ENCODE results near the gene POLN. TPM values are rescaled to one million over a fixed set of nuclear protein-coding genes. Genes with fewer than 3 reads are reported as not detected.

Gene POLN
- total RNA-seq, 1 experiment from 2014 or later: 3.5 TPM

GRCh38 chr4:2092669-2093053 is 149.3 kb downstream of the POLN start:
- ATAC-seq: no peak
- Mint-ChIP-seq H3K27me3 (ENCODE audit: low read depth) (peaks cover 9% of the 10 kb centered on the region; the same call in 1 of the 2 replicates), H3K4me1 (no peaks in the 10 kb centered on the region), H3K27ac (no peak overlapping the region), H3K9me3 (peaks cover 9% of the 10 kb centered on the region), H3K4me3 (no peak overlapping the region), H3K36me3 (peaks cover 7% of the 10 kb centered on the region)
- POLR2A ChIA-PET: interaction anchor here (0.7 kb wide), 1 partner anchor 247 kb away, joined by 3 read pairs; no protein-coding TSS in a partner anchor
- TF ChIP-seq IRF2 (CRISPR knock-in tag; IDR thresholded peaks at IDR 0.05; ENCODE audit: borderline replicate concordance, low read depth) (no peak), ATF2 (CRISPR knock-in tag; IDR thresholded peaks at IDR 0.05; ENCODE audit: borderline replicate concordance, low read depth) (no peak), CREM (CRISPR knock-in tag; IDR thresholded peaks at IDR 0.05) (no peak), E2F1 (CRISPR knock-in tag; IDR thresholded peaks at IDR 0.05) (no peak), ZNF232 (CRISPR knock-in tag; IDR thresholded peaks at IDR 0.05) (no peak), NR1H2 (CRISPR knock-in tag; IDR thresholded peaks at IDR 0.05) (no peak), NFYB (CRISPR knock-in tag; conservative IDR thresholded peaks at IDR 0.05; ENCODE audit: low read depth) (no peak)
- DNase-seq (ENCODE audit: low spot score): no peak
- CTCF ChIA-PET: interaction anchor here (1.4 kb wide), 1 partner anchor 251 kb away, joined by 4 read pairs; no protein-coding TSS in a partner anchor

- Mint-ChIP-seq H3K9me3 (peaks cover 9% of the 10 kb centered on the region), H3K4me3 (no peak overlapping the region), H3K4me1 (no peaks in the 10 kb centered on the region), H3K27ac (no peak overlapping the region), H3K36me3 (peaks cover 7% of the 10 kb centered on the region), H3K27me3 (ENCODE audit: low read depth) (peaks cover 9% of the 10 kb centered on the region; the same call in 1 of the 2 replicates)
- no peak for TF ChIP-seq NR3C1 (CRISPR knock-in tag; conservative IDR thresholded peaks at IDR 0.05; ENCODE audit: low read depth)
- no peak for TF ChIP-seq MAX (CRISPR knock-in tag; IDR thresholded peaks at IDR 0.05)
- no peak for TF ChIP-seq JAZF1 (CRISPR knock-in tag; IDR thresholded peaks at IDR 0.05)
- TF ChIP-seq MXD4 (CRISPR knock-in tag; IDR thresholded peaks at IDR 0.05; ENCODE audit: borderline replicate concordance): no peak
- TF ChIP-seq ZNF396 (CRISPR knock-in tag; IDR thresholded peaks at IDR 0.05; ENCODE audit: borderline replicate concordance): no peak
- no peak for TF ChIP-seq CDX4 (CRISPR knock-in tag; IDR thresholded peaks at IDR 0.05; ENCODE audit: borderline replicate concordance)
- TF ChIP-seq ZNF425 (CRISPR knock-in tag; conservative IDR thresholded peaks at IDR 0.05): no peak
- no peak for TF ChIP-seq OVOL2 (CRISPR knock-in tag; IDR thresholded peaks at IDR 0.05; ENCODE audit: borderline replicate concordance)
- ATAC-seq: peak; percentile 16; the same call in 1 of the 2 replicates
- ChIA-PET POLR2A (no interaction called here), CTCF (interaction anchor here (1.4 kb wide), 1 partner anchor 250 kb away, joined by 4 read pairs; no protein-coding TSS in a partner anchor)
- no peak for DNase-seq (ENCODE audit: low spot score)
Measured at GRCh38 chr4:2091990-2092668, 149.8 kb downstream of the POLN start.

GRCh38 chr4:2090642-2091041 is 151.3 kb downstream of the POLN start:
- POLR2A ChIA-PET: no interaction called here
- Mint-ChIP-seq H3K4me1 (no peaks in the 10 kb centered on the region), H3K9me3 (no peaks in the 10 kb centered on the region), H3K4me3 (no peak overlapping the region), H3K27ac (no peak overlapping the region), H3K27me3 (ENCODE audit: low read depth) (no peaks in the 10 kb centered on the region), H3K36me3 (no peaks in the 10 kb centered on the region)
- CTCF ChIA-PET: interaction anchor here (1.3 kb wide), 1 partner anchor 129 kb away, joined by 3 read pairs; no protein-coding TSS in a partner anchor
- DNase-seq (ENCODE audit: low spot score) (no peak), ATAC-seq (no peak)
- TF ChIP-seq ATF1 (CRISPR knock-in tag; IDR thresholded peaks at IDR 0.05): no peak
- TF ChIP-seq USF1 (CRISPR knock-in tag; IDR thresholded peaks at IDR 0.05): no peak
- no peak for TF ChIP-seq EMX1 (CRISPR knock-in tag; IDR thresholded peaks at IDR 0.05)
- no peak for TF ChIP-seq ATF2 (CRISPR knock-in tag; IDR thresholded peaks at IDR 0.05; ENCODE audit: borderline replicate concordance, low read depth)
- TF ChIP-seq PRRX2 (CRISPR knock-in tag; IDR thresholded peaks at IDR 0.05): no peak
- TF ChIP-seq PREB (CRISPR knock-in tag; IDR thresholded peaks at IDR 0.05; ENCODE audit: borderline replicate concordance): no peak

Data from WTC11 (cell line).